Keratinocyte (primary cell): ENCODE measurements around the gene PNPT1.

Source experiments
- EZH2 ChIP-seq: IDR thresholded peaks from one replicate; pipeline ENCODE4 v1.6.1; 2012; ENCODE audit warnings: inconsistent platforms, mild to moderate bottlenecking, low read length, moderate library complexity
- TF ChIP-seq, protein P1 (sequence below), 3 experiments: IDR thresholded peaks in 1 of 3; conservative IDR thresholded peaks in 1 of 3; optimal IDR thresholded peaks in 1 of 3; 2 replicates in 2 of 3; 3 replicates in 1 of 3; pipeline versions ENCODE3 to v1.5.1; 2011; ENCODE audit warnings: low read length in 3 of 3, mild to moderate bottlenecking in 3 of 3, moderate library complexity in 2 of 3, control low read depth in 1 of 3, inconsistent platforms in 1 of 3; ENCODE audit not compliant: insufficient read depth in 2 of 3; ENCODE audit errors: extremely low read depth in 1 of 3

- TF ChIP-seq, protein P1, sequence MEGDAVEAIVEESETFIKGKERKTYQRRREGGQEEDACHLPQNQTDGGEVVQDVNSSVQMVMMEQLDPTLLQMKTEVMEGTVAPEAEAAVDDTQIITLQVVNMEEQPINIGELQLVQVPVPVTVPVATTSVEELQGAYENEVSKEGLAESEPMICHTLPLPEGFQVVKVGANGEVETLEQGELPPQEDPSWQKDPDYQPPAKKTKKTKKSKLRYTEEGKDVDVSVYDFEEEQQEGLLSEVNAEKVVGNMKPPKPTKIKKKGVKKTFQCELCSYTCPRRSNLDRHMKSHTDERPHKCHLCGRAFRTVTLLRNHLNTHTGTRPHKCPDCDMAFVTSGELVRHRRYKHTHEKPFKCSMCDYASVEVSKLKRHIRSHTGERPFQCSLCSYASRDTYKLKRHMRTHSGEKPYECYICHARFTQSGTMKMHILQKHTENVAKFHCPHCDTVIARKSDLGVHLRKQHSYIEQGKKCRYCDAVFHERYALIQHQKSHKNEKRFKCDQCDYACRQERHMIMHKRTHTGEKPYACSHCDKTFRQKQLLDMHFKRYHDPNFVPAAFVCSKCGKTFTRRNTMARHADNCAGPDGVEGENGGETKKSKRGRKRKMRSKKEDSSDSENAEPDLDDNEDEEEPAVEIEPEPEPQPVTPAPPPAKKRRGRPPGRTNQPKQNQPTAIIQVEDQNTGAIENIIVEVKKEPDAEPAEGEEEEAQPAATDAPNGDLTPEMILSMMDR (optimal IDR thresholded peaks at IDR 0.05 in 1 of 3, IDR thresholded peaks at IDR 0.05 in 1 of 3, conservative IDR thresholded peaks at IDR 0.05 in 1 of 3; ENCODE audit: extremely low read depth in 1 of 3, insufficient read depth in 2 of 3, low read length in 3 of 3): peak; percentile 47 to 63 (median 58)
- no peak for TF ChIP-seq EZH2
These were observed 73.4 kb downstream of the PNPT1 start for GRCh38 chr2:55620123-55620779.
